BJ (cell line): ENCODE measurements around the gene PRICKLE1. TPM values are rescaled to one million over a fixed set of nuclear protein-coding genes. Genes with fewer than 3 reads are reported as not detected.

ENCODE experiments used
- CTCF ChIA-PET: fragments of 350-600 bp; formaldehyde crosslinking; extraction: SDS; loops from one replicate; lab custom pipeline; 2021; ENCODE audit warnings: antibody characterized with exemption, inconsistent platforms; lab: Yijun Ruan, JAX
- POLR2A ChIA-PET: fragments of 300-600 bp; sonication (Branson Sonifier 250); formaldehyde crosslinking; extraction: SDS; loops from one replicate; lab custom pipeline; 2021; ENCODE audit warnings: antibody characterized with exemption; lab: Charles Lee
- DNase-seq: peaks from one replicate; pipeline ENCODE4 v3.0.0-alpha.2; 2011; ENCODE audit warnings: low read depth
- H3K27me3 ChIP-seq: 2 replicates; pipeline ENCODE4 v1.6.0; 2011; ENCODE audit warnings: low read length; ENCODE audit not compliant: control insufficient read depth, insufficient read depth
- H3K36me3 ChIP-seq: 2 replicates; pipeline ENCODE4 v1.5.1; 2011; ENCODE audit warnings: low read length; ENCODE audit not compliant: control insufficient read depth, insufficient read depth
- H3K4me3 ChIP-seq: 2 replicates; pipeline ENCODE4 v1.5.1; 2011; ENCODE audit warnings: low read depth, mild to moderate bottlenecking, control low read depth, low read length
- polyA plus RNA-seq: library from polyadenylated mRNA; depleted of rRNA; stranded (reverse); fragments of >200 nt; gene quantifications from 2 replicates; pipeline ENCODE4 v1.2.3, GENCODE V29; 2011
- small RNA-seq: library from RNA; depleted of rRNA; stranded (forward); fragments of <200 nt; gene quantifications from one replicate; pipeline ENCODE3, GENCODE V24; 2012; ENCODE audit warnings: low replicate concordance, low read depth; ENCODE audit not compliant: insufficient read length
- TF ChIP-seq, protein P1 (sequence below): IDR thresholded peaks from 2 replicates; pipeline ENCODE4 v1.5.1; 2011; ENCODE audit warnings: low read depth, mild to moderate bottlenecking, control low read depth, inconsistent platforms, low read length, moderate library complexity; ENCODE audit not compliant: insufficient read depth

The PRICKLE1 gene
- polyA plus RNA-seq, 1 experiment, result 19.9 TPM

DNA sequence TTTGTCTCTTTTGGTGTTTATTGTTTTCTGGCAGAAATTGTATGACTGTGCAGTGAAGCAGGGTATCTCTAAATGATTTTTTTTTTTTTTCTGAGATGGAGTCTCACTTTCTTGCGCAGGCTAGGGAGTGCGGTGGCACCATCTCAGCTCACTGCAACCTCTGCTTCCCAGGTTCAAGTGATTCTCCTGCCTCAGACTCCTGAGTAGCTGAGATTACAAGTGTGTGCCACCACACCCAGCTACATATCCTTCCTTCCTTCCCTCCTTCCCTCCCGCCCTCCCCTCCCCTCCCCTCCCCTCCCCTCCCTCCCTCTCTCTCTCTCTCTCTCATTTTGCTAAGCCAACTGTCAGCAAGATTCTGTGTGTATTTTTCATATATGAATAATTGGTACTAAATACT lies 169.2 kb downstream of the PRICKLE1 start:
- no peak for DNase-seq
- ChIA-PET POLR2A (interaction anchor here (0.6 kb wide), 2 partner anchors 14 to 26 kb away, joined by 3 to 4 read pairs; no protein-coding TSS in a partner anchor), CTCF (interaction anchor here (0.7 kb wide), 1 partner anchor 113 kb away, joined by 3 read pairs; no protein-coding TSS in a partner anchor)
- no peak overlapping the region for H3K4me3 ChIP-seq
- TF ChIP-seq, protein P1, sequence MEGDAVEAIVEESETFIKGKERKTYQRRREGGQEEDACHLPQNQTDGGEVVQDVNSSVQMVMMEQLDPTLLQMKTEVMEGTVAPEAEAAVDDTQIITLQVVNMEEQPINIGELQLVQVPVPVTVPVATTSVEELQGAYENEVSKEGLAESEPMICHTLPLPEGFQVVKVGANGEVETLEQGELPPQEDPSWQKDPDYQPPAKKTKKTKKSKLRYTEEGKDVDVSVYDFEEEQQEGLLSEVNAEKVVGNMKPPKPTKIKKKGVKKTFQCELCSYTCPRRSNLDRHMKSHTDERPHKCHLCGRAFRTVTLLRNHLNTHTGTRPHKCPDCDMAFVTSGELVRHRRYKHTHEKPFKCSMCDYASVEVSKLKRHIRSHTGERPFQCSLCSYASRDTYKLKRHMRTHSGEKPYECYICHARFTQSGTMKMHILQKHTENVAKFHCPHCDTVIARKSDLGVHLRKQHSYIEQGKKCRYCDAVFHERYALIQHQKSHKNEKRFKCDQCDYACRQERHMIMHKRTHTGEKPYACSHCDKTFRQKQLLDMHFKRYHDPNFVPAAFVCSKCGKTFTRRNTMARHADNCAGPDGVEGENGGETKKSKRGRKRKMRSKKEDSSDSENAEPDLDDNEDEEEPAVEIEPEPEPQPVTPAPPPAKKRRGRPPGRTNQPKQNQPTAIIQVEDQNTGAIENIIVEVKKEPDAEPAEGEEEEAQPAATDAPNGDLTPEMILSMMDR, result no peak
- no peaks in the 10 kb centered on the region for H3K27me3 ChIP-seq
- 0 out of 2 replicates have a peak, but pooled peaks cover 2% of the 10 kb centered on the region for H3K36me3 ChIP-seq

DNA sequence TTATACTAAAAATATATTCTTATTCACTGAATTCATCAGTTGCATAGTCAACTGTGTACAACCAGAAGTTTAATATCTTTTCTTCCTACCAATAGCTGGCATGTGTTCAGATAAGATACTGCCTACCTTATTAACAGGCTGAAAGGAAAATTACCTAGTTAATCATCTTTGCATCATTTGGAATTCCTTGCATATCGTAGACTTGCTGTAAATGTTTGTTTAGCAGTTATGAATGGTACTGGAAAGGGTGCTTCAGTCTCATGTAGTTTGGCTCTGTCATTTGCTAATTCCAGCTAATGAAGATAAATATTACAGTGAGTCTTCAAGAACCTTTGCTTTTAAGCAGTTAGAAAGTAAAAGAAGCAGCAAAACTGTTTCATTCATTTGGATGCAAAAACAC lies 179.2 kb downstream of the PRICKLE1 start:
- Histone ChIP-seq H3K36me3 (no peaks in the 10 kb centered on the region), H3K4me3 (no peak overlapping the region), H3K27me3 (no peaks in the 10 kb centered on the region)
- DNase-seq, result no peak
- ChIA-PET POLR2A (no interaction called here), CTCF (no interaction called here)
- TF ChIP-seq, protein P1, result no peak

DNA sequence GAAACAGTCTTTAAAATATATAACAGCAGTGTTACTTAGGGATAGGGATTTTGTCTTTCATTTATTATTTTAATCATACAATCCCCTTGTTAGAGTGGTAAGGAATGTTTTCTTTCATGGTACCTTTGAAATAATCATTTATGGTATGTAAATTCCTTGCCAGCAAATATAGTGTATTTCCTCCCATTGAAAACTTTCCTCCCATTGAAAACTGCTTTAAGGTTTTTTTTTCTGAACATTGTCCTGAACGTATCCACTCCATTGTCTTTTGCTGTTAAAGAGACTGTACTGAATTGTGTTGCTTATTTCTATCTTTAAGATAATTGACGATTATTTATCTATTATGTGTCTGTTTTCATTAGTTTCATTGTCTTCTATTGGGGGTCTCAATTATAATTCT lies 180.1 kb downstream of the PRICKLE1 start:
- ChIA-PET POLR2A (no interaction called here), CTCF (interaction anchor here (0.6 kb wide), 2 partner anchors 50 to 113 kb away, joined by 3 to 4 read pairs; no protein-coding TSS in a partner anchor)
- DNase-seq, result no peak
- Histone ChIP-seq H3K36me3 (no peaks in the 10 kb centered on the region), H3K4me3 (no peak overlapping the region), H3K27me3 (no peaks in the 10 kb centered on the region)
- TF ChIP-seq, protein P1, result no peak

DNA sequence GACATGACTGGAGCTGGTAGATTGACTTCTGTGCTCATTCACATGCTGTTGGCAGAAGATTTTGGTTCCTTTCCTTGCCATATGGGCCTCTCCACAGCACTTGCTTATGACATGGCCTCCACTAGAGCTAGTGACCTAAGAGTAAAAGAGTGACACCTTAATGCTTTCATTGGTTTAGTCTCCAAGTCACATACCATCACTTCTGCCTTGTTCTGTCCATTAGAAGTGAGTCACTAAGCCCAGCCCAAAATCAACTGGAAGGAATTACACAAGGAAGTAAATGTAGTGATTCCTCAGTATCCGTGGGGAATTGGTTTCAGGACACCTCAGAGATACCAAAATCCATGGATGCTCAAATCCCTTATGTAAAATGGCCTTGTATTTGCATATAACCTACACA lies 182.2 kb downstream of the PRICKLE1 start:
- Histone ChIP-seq H3K36me3 (no peaks in the 10 kb centered on the region), H3K4me3 (no peak overlapping the region), H3K27me3 (no peaks in the 10 kb centered on the region)
- TF ChIP-seq, protein P1, result no peak
- POLR2A ChIA-PET, result no interaction called here
- CTCF ChIA-PET, result interaction anchor here (1.2 kb wide), 1 partner anchor 24 kb away, joined by 3 read pairs; no protein-coding TSS in a partner anchor
- DNase-seq, result no peak

Small RNA genes lying within 50 kb of the gene (small RNA-seq; reads per million reads assigned to genes)
- gene AC079600.1 (not detected), gene AC079600.2 (not detected), gene RF00019 (not detected)
